Osteoblast (primary cell): ENCODE measurements around the gene INS. TPM values are rescaled to one million over a fixed set of nuclear protein-coding genes. Genes with fewer than 3 reads are reported as not detected.

ENCODE experiments used
- DNase-seq: peaks from one replicate; pipeline ENCODE4 v3.0.0; 2011; ENCODE audit warnings: low spot score, mixed read lengths; ENCODE audit not compliant: insufficient read length; ENCODE audit errors: missing footprints
- H2AFZ ChIP-seq: 2 replicates; pipeline ENCODE4 v1.6.0; 2011; ENCODE audit warnings: mild to moderate bottlenecking, low read length
- H3K27ac ChIP-seq: 2 replicates; pipeline ENCODE4 v1.5.1; 2011; ENCODE audit warnings: mild to moderate bottlenecking, low read depth, low read length, moderate library complexity
- H3K27me3 ChIP-seq: 2 replicates; pipeline ENCODE4 v1.6.0; 2012; ENCODE audit warnings: mild to moderate bottlenecking, control low read depth, inconsistent platforms, low read length, moderate library complexity; ENCODE audit not compliant: insufficient read depth
- H3K36me3 ChIP-seq: 2 replicates; pipeline ENCODE4 v1.5.1; 2011; ENCODE audit warnings: mild to moderate bottlenecking, low read length, control low read depth, moderate library complexity; ENCODE audit not compliant: insufficient read depth
- H3K4me1 ChIP-seq: 2 replicates; pipeline ENCODE4 v1.5.1; 2011; ENCODE audit warnings: mild to moderate bottlenecking, low read length, control low read depth, moderate library complexity; ENCODE audit not compliant: insufficient read depth
- H3K4me2 ChIP-seq: 2 replicates; pipeline ENCODE4 v1.6.0; 2011; ENCODE audit warnings: mild to moderate bottlenecking, low read length; ENCODE audit not compliant: insufficient read depth
- H3K4me3 ChIP-seq: fragments of 200-600 bp; sonication (generic); 3 replicates; pipeline ENCODE4 v1.5.1; 2012; ENCODE audit warnings: mild to moderate bottlenecking, low read length, inconsistent platforms; ENCODE audit not compliant: insufficient read depth
- H3K79me2 ChIP-seq: 2 replicates; pipeline ENCODE4 v1.6.0; 2012; ENCODE audit warnings: mild to moderate bottlenecking, low read length, control low read depth, inconsistent platforms; ENCODE audit not compliant: insufficient read depth
- H3K9me3 ChIP-seq: 2 replicates; pipeline ENCODE4 v1.5.1; 2011; ENCODE audit warnings: low read depth, low read length, control low read depth
- H4K20me1 ChIP-seq: 2 replicates; pipeline ENCODE4 v1.6.0; 2012; ENCODE audit warnings: mild to moderate bottlenecking, low read length, control low read depth; ENCODE audit not compliant: insufficient read depth
- total RNA-seq: library from RNA; depleted of rRNA; stranded (reverse); fragments of >200 nt; gene quantifications from 2 replicates; pipeline ENCODE4 v1.2.3, GENCODE V29; 2012
- TF ChIP-seq, protein P1 (sequence below): IDR thresholded peaks from 2 replicates; pipeline ENCODE4 v1.5.1; 2011; ENCODE audit warnings: mild to moderate bottlenecking, low read depth, low read length, moderate library complexity; ENCODE audit errors: extremely low read depth

Gene INS
- total RNA-seq, 1 donor, result not detected

DNA sequence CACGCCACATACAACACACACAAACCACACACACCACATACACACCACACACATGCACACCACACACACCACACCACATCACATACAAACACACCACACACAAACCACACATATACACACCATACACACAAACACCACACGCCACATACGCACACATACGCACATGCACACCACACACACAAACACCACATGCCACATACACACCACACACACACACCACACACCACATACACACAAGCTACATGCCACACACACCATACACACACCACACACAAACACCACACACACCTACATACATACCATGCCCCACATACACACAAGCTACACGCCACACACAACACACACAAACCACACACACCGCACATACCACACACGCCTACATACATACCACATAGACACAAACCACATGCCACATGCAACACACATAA is 26.3 kb upstream of the INS start:
- H3K36me3 ChIP-seq, result no peaks in the 10 kb centered on the region
- no peak overlapping the region for H3K4me2 ChIP-seq
- no peaks in the 10 kb centered on the region for H3K9me3 ChIP-seq
- no peaks in the 10 kb centered on the region for H3K79me2 ChIP-seq
- TF ChIP-seq, protein P1, sequence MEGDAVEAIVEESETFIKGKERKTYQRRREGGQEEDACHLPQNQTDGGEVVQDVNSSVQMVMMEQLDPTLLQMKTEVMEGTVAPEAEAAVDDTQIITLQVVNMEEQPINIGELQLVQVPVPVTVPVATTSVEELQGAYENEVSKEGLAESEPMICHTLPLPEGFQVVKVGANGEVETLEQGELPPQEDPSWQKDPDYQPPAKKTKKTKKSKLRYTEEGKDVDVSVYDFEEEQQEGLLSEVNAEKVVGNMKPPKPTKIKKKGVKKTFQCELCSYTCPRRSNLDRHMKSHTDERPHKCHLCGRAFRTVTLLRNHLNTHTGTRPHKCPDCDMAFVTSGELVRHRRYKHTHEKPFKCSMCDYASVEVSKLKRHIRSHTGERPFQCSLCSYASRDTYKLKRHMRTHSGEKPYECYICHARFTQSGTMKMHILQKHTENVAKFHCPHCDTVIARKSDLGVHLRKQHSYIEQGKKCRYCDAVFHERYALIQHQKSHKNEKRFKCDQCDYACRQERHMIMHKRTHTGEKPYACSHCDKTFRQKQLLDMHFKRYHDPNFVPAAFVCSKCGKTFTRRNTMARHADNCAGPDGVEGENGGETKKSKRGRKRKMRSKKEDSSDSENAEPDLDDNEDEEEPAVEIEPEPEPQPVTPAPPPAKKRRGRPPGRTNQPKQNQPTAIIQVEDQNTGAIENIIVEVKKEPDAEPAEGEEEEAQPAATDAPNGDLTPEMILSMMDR, result no peak
- no peaks in the 10 kb centered on the region for H3K4me1 ChIP-seq
- H4K20me1 ChIP-seq, result no peaks in the 10 kb centered on the region
- no peak overlapping the region for H3K4me3 ChIP-seq
- no peak overlapping the region for H2AFZ ChIP-seq
- H3K27me3 ChIP-seq, result no peaks in the 10 kb centered on the region
- DNase-seq, result no peak
- H3K27ac ChIP-seq, result no peak overlapping the region

DNA sequence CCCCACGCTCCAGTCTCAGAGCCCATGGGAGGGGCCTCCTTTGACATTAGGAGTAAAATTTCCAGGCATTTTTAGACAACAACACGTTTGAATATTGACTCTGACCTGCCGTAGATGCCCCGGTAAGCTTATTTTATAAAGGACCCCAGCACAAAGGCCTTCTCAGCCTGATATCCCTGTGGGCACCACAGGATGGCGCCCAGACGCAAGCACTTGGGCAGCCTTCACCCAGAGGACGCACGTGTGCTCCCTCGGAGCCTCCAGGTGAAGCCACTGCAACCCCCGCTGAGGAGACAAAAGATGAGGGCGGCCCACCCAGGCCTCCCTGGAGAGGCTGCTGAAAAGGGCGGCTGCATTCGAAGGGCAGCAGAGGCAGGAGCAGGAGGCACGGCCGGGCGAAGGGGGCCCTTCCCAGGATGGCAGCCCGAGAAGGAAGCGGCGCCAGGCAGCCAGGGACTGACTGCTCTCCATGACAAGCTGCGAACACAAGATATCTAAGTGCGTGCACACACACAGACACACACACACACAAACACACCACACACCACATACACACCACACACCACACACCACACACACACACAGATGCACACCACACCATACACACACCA is 25.8 kb upstream of the INS start:
- no peaks in the 10 kb centered on the region for H3K36me3 ChIP-seq
- H3K9me3 ChIP-seq, result no peaks in the 10 kb centered on the region
- H2AFZ ChIP-seq, result no peak overlapping the region
- H4K20me1 ChIP-seq, result no peaks in the 10 kb centered on the region
- TF ChIP-seq, protein P1, result peak; percentile 50
- no peak overlapping the region for H3K4me3 ChIP-seq
- no peak for DNase-seq
- no peaks in the 10 kb centered on the region for H3K4me1 ChIP-seq
- no peak overlapping the region for H3K27ac ChIP-seq
- no peaks in the 10 kb centered on the region for H3K27me3 ChIP-seq
- no peaks in the 10 kb centered on the region for H3K79me2 ChIP-seq
- no peak overlapping the region for H3K4me2 ChIP-seq

DNA sequence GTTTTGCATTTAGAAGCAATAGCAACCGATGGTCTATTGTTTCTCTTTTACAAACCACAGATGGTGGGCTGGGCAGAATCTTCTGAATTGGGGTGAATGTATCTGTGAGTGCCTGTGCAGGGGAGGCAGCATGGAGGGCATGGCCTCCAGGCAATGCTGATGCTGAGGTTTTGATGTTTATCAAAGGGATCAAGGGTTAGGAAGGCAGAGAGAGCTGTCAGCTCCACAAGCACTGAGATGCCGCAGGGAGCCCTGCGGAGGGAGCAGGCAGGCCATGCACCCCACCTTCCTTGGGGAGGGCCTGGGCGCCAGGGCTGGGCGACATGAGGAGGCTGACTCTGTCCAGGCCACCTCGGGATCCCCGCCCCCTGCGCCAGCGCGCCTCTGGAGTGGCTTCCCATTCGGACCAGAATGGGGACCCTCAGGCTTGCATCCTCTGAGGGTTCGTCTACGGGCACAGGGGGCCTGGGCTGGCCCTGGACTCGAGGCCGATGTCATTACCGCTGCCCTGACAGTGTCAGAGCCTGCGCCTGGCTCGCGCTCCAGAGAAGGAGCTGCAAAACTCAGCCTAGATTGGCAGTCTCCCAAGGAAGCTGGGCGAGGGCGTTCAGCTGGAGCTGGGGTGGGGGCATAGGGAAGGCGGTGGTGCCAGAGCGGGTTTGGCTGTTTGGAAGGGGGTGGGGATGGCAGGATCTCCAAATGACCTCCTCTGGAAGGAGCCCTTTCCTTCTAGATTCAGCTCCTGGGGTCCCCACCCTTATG is 24.5 kb upstream of the INS start:
- Histone ChIP-seq H3K9me3 (no peaks in the 10 kb centered on the region), H3K79me2 (no peaks in the 10 kb centered on the region), H3K27ac (no peak overlapping the region), H3K36me3 (no peaks in the 10 kb centered on the region), H3K4me3 (no peak overlapping the region), H3K27me3 (no peaks in the 10 kb centered on the region), H3K4me1 (no peaks in the 10 kb centered on the region), H2AFZ (no peak overlapping the region), H4K20me1 (no peaks in the 10 kb centered on the region), H3K4me2 (no peak overlapping the region)
- TF ChIP-seq, protein P1, result no peak
- DNase-seq, result no peak

DNA sequence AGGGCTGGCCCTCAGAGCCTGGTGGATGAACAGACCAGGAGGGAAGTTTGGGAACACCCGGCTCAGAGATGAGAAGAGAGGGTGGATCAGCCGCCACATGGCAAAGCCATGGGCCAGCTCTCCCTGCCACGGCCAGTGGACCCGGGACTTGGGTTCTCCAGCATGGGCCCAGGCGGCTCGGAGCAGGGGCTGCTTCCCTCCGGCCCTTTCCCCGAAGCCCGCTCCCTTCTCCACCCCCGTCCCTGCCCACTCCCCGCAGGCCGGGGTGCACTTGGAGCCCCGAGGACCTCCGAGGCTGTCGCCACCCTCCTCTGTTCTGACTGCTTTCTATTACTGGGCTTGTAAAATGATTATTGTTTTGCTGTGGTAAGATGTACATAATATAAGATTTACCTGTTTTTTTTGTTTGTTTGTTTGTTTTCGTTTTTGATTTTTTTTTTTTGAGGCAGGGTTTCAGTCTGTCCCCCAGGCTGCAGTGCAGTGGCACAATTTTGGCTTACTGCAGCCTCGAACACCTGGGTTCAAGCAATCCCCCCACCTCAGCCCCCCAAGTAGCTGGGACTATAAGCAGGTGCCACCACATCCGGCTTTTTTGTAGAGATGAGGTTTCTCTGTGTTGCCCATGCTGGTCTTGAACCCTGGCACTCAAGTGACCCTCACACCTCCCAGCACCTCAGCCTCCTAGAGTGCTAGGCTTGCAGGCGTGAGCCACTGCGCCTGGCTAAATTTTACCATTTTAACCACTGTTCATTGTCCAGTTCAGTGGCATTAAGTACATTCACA is 21.9 kb upstream of the INS start:
- no peaks in the 10 kb centered on the region for H3K9me3 ChIP-seq

More for the DNA sequence above, 21.9 kb upstream of the INS start:
- no peak for DNase-seq
- Histone ChIP-seq H3K27ac (no peak overlapping the region), H3K36me3 (no peaks in the 10 kb centered on the region), H3K4me3 (no peak overlapping the region), H2AFZ (no peak overlapping the region), H3K79me2 (no peaks in the 10 kb centered on the region), H3K4me2 (no peak overlapping the region), H3K27me3 (no peaks in the 10 kb centered on the region), H3K4me1 (peaks cover 4% of the 10 kb centered on the region), H4K20me1 (no peaks in the 10 kb centered on the region)
- TF ChIP-seq, protein P1, result no peak
